HepG2 (cell line): ENCODE data around the gene MRAP. TPM values are rescaled to one million over a fixed set of nuclear protein-coding genes. Genes with fewer than 3 reads are reported as not detected.

Experiments
- FOXP1 ChIP-seq, 2 experiments: fragments of 450-650 bp in 1 of 2; IDR thresholded peaks; 2 replicates each; pipeline ENCODE4 v1.6.1; 2017 to 2018; ENCODE audit warnings: antibody characterized with exemption in 1 of 2
- HNF1B ChIP-seq: sonication (generic); formaldehyde crosslinking; IDR thresholded peaks from 2 replicates; pipeline ENCODE4 v1.5.1; 2020; ENCODE audit warnings: mild to moderate bottlenecking, moderate library complexity, missing genetic modification reagents
- HNF4A ChIP-seq: sonication (generic); formaldehyde crosslinking; IDR thresholded peaks from 2 replicates; pipeline ENCODE4 v1.4.0; 2020; ENCODE audit warnings: missing genetic modification reagents
- IRX3 ChIP-seq: sonication (generic); formaldehyde crosslinking; IDR thresholded peaks from 2 replicates; pipeline ENCODE4 v1.8.1; 2023; ENCODE audit warnings: mild to moderate bottlenecking, low read depth, missing genetic modification reagents, borderline replicate concordance
- KDM3A ChIP-seq: IDR thresholded peaks from 2 replicates; pipeline ENCODE4 v1.6.1; 2018; ENCODE audit warnings: low read depth, missing compliant biosample characterization
- MTA3 ChIP-seq: sonication (generic); formaldehyde crosslinking; IDR thresholded peaks from 2 replicates; pipeline ENCODE4 v1.4.0; 2020; ENCODE audit warnings: missing genetic modification reagents
- NFKBIZ ChIP-seq: IDR thresholded peaks from 2 replicates; pipeline ENCODE4 v1.6.1; 2018; ENCODE audit warnings: missing genetic modification reagents, missing compliant biosample characterization
- PAXIP1 ChIP-seq: sonication (generic); formaldehyde crosslinking; conservative IDR thresholded peaks from 2 replicates; pipeline ENCODE4 v1.4.0; 2020; ENCODE audit warnings: mild to moderate bottlenecking, missing genetic modification reagents, moderate library complexity
- RNF2 ChIP-seq: fragments of 450-650 bp; conservative IDR thresholded peaks from 2 replicates; pipeline ENCODE4 v1.6.1; 2016; ENCODE audit warnings: low read depth
- U2AF1 ChIP-seq: fragments of 200-400 bp; formaldehyde crosslinking; optimal IDR thresholded peaks from 2 replicates; pipeline ENCODE3; 2017; ENCODE audit warnings: mild to moderate bottlenecking, low read depth, low read length
- USF2 ChIP-seq, 2 experiments: sonication (generic) in 1 of 2; formaldehyde crosslinking in 1 of 2; IDR thresholded peaks; 2 replicates each; pipeline versions ENCODE4 v1.5.1 to v1.6.1; 2011 to 2020; ENCODE audit warnings: borderline replicate concordance in 1 of 2, low read depth in 1 of 2, low read length in 1 of 2, mild to moderate bottlenecking in 1 of 2, missing genetic modification reagents in 1 of 2, moderate library complexity in 1 of 2
- ZNF10 ChIP-seq: sonication (generic); formaldehyde crosslinking; IDR thresholded peaks from 2 replicates; pipeline ENCODE4 v1.4.0; 2020; ENCODE audit warnings: mild to moderate bottlenecking, low read depth, missing genetic modification reagents, borderline replicate concordance
- ZNF33B ChIP-seq: sonication (generic); formaldehyde crosslinking; IDR thresholded peaks from 2 replicates; pipeline ENCODE4 v1.5.1; 2020; ENCODE audit warnings: mild to moderate bottlenecking, missing genetic modification reagents
- ZNF570 ChIP-seq: sonication (generic); formaldehyde crosslinking; IDR thresholded peaks from 2 replicates; pipeline ENCODE4 v1.4.0; 2020; ENCODE audit warnings: mild to moderate bottlenecking, missing genetic modification reagents, borderline replicate concordance
- ZNF782 ChIP-seq: sonication (generic); formaldehyde crosslinking; IDR thresholded peaks from 2 replicates; pipeline ENCODE4 v1.4.0; 2020; ENCODE audit warnings: missing genetic modification reagents, mild to moderate bottlenecking, borderline replicate concordance
- ZNF883 ChIP-seq: sonication (generic); formaldehyde crosslinking; IDR thresholded peaks from 2 replicates; pipeline ENCODE4 v1.5.1; 2020; ENCODE audit warnings: mild to moderate bottlenecking, missing genetic modification reagents; ENCODE audit errors: not compliant biosample characterization
- ZSCAN21 ChIP-seq: sonication (generic); formaldehyde crosslinking; IDR thresholded peaks from 2 replicates; pipeline ENCODE4 v1.8.0; 2022; ENCODE audit warnings: mild to moderate bottlenecking, missing genetic modification reagents, moderate library complexity, borderline replicate concordance
- ZSCAN31 ChIP-seq: sonication (generic); formaldehyde crosslinking; IDR thresholded peaks from 2 replicates; pipeline ENCODE4 v1.5.0; 2020; ENCODE audit warnings: low read depth, mild to moderate bottlenecking, missing genetic modification reagents
- polyA plus RNA-seq, 8 experiments: library from polyadenylated mRNA; depleted of rRNA in 3 of 8; stranded (reverse) in 7 of 8; unstranded in 1 of 8; fragments of >200 nt; fragmentation: Illumina TruSeq in 4 of 8; extraction: Trizol in 4 of 8; gene quantifications; 2 replicates each; pipeline versions ENCODE4 v1.2.1 to v1.2.3, GENCODE V29; 2011 to 2016; ENCODE audit warnings: low read depth in 4 of 8, missing spikeins in 1 of 8, mixed read lengths in 1 of 8; ENCODE audit not compliant: insufficient read depth in 1 of 8
- total RNA-seq, 5 experiments: library from RNA; depleted of rRNA; stranded (reverse); fragments of >200 nt; fragmentation: Illumina TruSeq; extraction: Trizol; gene quantifications; 2 replicates each; pipeline ENCODE4 v1.2.3, GENCODE V29; 2016; ENCODE audit warnings: low read depth in 1 of 5
- TF ChIP-seq, protein P1 (sequence below): sonication (generic); formaldehyde crosslinking; IDR thresholded peaks from 2 replicates; pipeline ENCODE4 v1.5.0; 2020; ENCODE audit warnings: missing genetic modification reagents

Gene MRAP
- total and polyA plus RNA-seq, 2 of the 13 experiments (the other 11 are each of a cell fraction or from before 2014, with no cell fraction given): 0.46 to 1.2 TPM

DNA sequence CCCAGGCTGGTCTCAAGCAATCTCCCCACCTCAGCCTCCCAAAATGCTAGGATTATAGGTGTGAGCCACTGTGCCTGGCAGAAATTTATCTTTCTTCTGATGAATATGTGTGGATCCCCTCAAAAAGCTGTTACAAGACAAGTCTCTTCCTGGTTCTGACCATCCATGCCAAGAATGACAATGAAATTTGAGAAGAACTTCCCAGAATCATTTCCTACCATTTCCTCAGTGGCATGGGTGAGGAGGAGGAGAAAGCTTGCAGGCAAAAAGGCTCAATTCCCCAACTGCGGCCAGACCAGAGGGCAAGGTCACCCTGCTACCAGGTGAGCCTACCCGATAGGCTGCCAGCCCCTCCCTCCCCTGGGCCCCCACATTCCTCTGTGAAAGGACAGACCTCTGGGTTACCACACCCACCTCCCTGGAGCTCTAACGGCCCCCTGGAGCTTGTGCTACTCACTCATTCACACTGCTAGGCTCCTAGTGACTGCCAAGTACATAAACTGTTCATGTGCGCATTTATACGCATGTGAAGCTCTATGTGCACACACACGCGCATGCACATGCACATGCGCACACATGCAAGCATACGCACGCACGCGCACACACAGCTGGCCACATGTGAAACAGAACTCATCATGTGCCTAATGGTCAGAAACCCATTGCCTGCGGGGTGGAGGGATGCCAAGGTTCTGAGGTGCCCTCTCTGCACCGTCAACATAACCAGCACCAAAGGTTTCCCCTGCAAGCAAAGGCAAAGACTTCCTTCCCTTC, 17.0 kb downstream of the MRAP start (continued):
- TF ChIP-seq U2AF1 (no peak), KDM3A (no peak), HNF1B (CRISPR knock-in tag) (no peak), ZSCAN21 (CRISPR knock-in tag) (no peak), PAXIP1 (CRISPR knock-in tag) (peak; percentile 59; the same call in 1 of the 2 replicates), RNF2 (no peak), ZNF782 (CRISPR knock-in tag) (no peak), MTA3 (CRISPR knock-in tag) (no peak), HNF4A (CRISPR knock-in tag) (0 out of 2 replicates have a peak, but pooled peaks have one; percentile 28), ZNF33B (CRISPR knock-in tag) (no peak), ZNF570 (no peak), NFKBIZ (CRISPR knock-in tag) (no peak), ZNF883 (CRISPR knock-in tag) (no peak), IRX3 (no peak), ZNF10 (CRISPR knock-in tag) (no peak), FOXP1 (IDR thresholded peaks at IDR 0.05) (no peak), FOXP1 (CRISPR knock-in tag; IDR thresholded peaks at IDR 0.05) (no peak), ZSCAN31 (CRISPR knock-in tag) (no peak), USF2 (IDR thresholded peaks at IDR 0.05; ENCODE audit: low read depth, low read length) (no peak), USF2 (CRISPR knock-in tag; IDR thresholded peaks at IDR 0.05; ENCODE audit: borderline replicate concordance) (no peak)
- TF ChIP-seq, protein P1, sequence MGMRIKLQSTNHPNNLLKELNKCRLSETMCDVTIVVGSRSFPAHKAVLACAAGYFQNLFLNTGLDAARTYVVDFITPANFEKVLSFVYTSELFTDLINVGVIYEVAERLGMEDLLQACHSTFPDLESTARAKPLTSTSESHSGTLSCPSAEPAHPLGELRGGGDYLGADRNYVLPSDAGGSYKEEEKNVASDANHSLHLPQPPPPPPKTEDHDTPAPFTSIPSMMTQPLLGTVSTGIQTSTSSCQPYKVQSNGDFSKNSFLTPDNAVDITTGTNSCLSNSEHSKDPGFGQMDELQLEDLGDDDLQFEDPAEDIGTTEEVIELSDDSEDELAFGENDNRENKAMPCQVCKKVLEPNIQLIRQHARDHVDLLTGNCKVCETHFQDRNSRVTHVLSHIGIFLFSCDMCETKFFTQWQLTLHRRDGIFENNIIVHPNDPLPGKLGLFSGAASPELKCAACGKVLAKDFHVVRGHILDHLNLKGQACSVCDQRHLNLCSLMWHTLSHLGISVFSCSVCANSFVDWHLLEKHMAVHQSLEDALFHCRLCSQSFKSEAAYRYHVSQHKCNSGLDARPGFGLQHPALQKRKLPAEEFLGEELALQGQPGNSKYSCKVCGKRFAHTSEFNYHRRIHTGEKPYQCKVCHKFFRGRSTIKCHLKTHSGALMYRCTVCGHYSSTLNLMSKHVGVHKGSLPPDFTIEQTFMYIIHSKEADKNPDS (CRISPR knock-in tag): no peak
